OCI-LY1 (cell line): ENCODE results near the gene FSTL5.

Experiments
- EZH2 ChIP-seq: fragments of 200-600 bp; sonication (generic), shearing (Covaris generic); IDR thresholded peaks from 2 replicates; pipeline ENCODE4 v1.8.0; 2017; ENCODE audit warnings: borderline replicate concordance, mixed run types, mild to moderate bottlenecking, antibody characterized with exemption, low read length, moderate library complexity, mixed read lengths
- TF ChIP-seq, protein P1 (sequence below): fragments of 200-600 bp; sonication (generic), shearing (Covaris generic); IDR thresholded peaks from 2 replicates; pipeline ENCODE4 v1.5.1; 2017; ENCODE audit warnings: mild to moderate bottlenecking, antibody characterized with exemption, low read length, moderate library complexity, mixed read lengths

DNA sequence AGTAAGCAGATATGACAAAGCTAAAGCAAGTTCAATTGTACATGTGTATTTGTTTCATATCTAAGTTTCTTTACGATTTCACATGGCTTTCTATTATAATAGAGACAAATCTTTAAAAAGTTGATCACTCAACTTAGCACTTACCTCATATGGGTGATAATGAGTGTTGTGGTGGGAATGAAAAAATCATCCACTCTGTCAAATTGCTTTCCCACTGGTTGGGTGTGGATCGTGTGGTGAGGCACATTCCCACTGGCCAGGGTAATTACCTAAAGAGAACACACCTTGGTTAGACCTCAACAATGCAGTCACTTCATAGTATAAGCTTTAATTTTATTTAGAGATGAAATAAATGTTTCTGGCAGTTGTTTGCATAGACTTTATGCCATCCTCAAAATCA is 708.9 kb downstream of the FSTL5 start:
- TF ChIP-seq, protein P1, sequence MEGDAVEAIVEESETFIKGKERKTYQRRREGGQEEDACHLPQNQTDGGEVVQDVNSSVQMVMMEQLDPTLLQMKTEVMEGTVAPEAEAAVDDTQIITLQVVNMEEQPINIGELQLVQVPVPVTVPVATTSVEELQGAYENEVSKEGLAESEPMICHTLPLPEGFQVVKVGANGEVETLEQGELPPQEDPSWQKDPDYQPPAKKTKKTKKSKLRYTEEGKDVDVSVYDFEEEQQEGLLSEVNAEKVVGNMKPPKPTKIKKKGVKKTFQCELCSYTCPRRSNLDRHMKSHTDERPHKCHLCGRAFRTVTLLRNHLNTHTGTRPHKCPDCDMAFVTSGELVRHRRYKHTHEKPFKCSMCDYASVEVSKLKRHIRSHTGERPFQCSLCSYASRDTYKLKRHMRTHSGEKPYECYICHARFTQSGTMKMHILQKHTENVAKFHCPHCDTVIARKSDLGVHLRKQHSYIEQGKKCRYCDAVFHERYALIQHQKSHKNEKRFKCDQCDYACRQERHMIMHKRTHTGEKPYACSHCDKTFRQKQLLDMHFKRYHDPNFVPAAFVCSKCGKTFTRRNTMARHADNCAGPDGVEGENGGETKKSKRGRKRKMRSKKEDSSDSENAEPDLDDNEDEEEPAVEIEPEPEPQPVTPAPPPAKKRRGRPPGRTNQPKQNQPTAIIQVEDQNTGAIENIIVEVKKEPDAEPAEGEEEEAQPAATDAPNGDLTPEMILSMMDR: no peak
- no peak for TF ChIP-seq EZH2
